Activated naive CD8-positive, alpha-beta T cell treated with anti-CD3 and anti-CD28 coated beads, Interleukin-2, amount 10 ng/mL, durations not matched to agents 7 days and 5 days (primary cell): ENCODE measurements around the gene DPYD. TPM values are rescaled to one million over a fixed set of nuclear protein-coding genes. Genes with fewer than 3 reads are reported as not detected.

ENCODE experiments used
- ATAC-seq: fragments of 150-1000 bp; cut with Tn5 transposase; one replicate; pipeline ENCODE4 v1.10.0; 2021; ENCODE audit warnings: low read depth, moderate library complexity
- POLR2A ChIA-PET: fragments of 350-600 bp; sonication (Branson Sonifier 250); formaldehyde crosslinking; loops from one replicate; lab custom pipeline; 2021; ENCODE audit warnings: antibody characterized with exemption; lab: Charles Lee
- DNase-seq: peaks from one replicate; pipeline ENCODE4 v3.0.0; 2021
- H3K27ac Mint-ChIP-seq: one replicate; pipeline ENCODE4 v1.8.0; 2022; ENCODE audit warnings: mild to moderate bottlenecking, mixed read lengths
- H3K27me3 Mint-ChIP-seq: one replicate; pipeline ENCODE4 v1.8.0; 2022; ENCODE audit warnings: mild to moderate bottlenecking, moderate library complexity, mixed read lengths
- H3K36me3 Mint-ChIP-seq: one replicate; pipeline ENCODE4 v1.8.0; 2021; ENCODE audit warnings: mild to moderate bottlenecking, mixed read lengths
- H3K4me1 Mint-ChIP-seq: one replicate; pipeline ENCODE4 v1.8.0; 2021; ENCODE audit warnings: mixed read lengths
- H3K4me3 Mint-ChIP-seq: one replicate; pipeline ENCODE4 v1.8.0; 2022; ENCODE audit warnings: mild to moderate bottlenecking, moderate library complexity, mixed read lengths
- H3K9me3 Mint-ChIP-seq: one replicate; pipeline ENCODE4 v1.8.0; 2021; ENCODE audit warnings: mixed read lengths
- total RNA-seq, 2 experiments: library from RNA; stranded (reverse); gene quantifications; one replicate each; pipeline ENCODE4 v1.2.3, GENCODE V29; 2021

The DPYD gene
- total RNA-seq, 2 experiments from 2014 or later: 42.0 to 42.3 TPM

- POLR2A ChIA-PET: no interaction called here
- DNase-seq (no peak), ATAC-seq (no peak)
- H3K27ac Mint-ChIP-seq: no peak overlapping the region
- H3K36me3 Mint-ChIP-seq: peaks cover 9% of the 10 kb centered on the region
- H3K4me1 Mint-ChIP-seq: no peaks in the 10 kb centered on the region
- H3K9me3 Mint-ChIP-seq: no peaks in the 10 kb centered on the region
- no peaks in the 10 kb centered on the region for H3K27me3 Mint-ChIP-seq
- H3K4me3 Mint-ChIP-seq: no peak overlapping the region
Observed at GRCh38 chr1:97334454-97334853, 586.4 kb downstream of the DPYD start.

GRCh38 chr1:97332716-97333115 is 588.1 kb downstream of the DPYD start:
- H3K4me3 Mint-ChIP-seq: no peak overlapping the region

GRCh38 chr1:97331165-97331564 is 589.7 kb downstream of the DPYD start:
- no peak for DNase-seq
- no peak for ATAC-seq
- Mint-ChIP-seq H3K36me3 (peaks cover 3% of the 10 kb centered on the region), H3K4me1 (no peaks in the 10 kb centered on the region), H3K4me3 (no peak overlapping the region), H3K9me3 (no peaks in the 10 kb centered on the region), H3K27ac (no peak overlapping the region), H3K27me3 (no peaks in the 10 kb centered on the region)
- POLR2A ChIA-PET: no interaction called here

More at GRCh38 chr1:97332716-97333115, 588.1 kb downstream of the DPYD start:
- DNase-seq: no peak
- no peaks in the 10 kb centered on the region for H3K4me1 Mint-ChIP-seq
- POLR2A ChIA-PET: no interaction called here
- H3K27me3 Mint-ChIP-seq: no peaks in the 10 kb centered on the region
- no peak overlapping the region for H3K27ac Mint-ChIP-seq
- H3K9me3 Mint-ChIP-seq: no peaks in the 10 kb centered on the region
- no peak for ATAC-seq
- H3K36me3 Mint-ChIP-seq: peaks cover 4% of the 10 kb centered on the region

GRCh38 chr1:97314685-97315084 is 606.1 kb downstream of the DPYD start:
- POLR2A ChIA-PET: no interaction called here
- Mint-ChIP-seq H3K27me3 (no peaks in the 10 kb centered on the region), H3K4me3 (no peak overlapping the region), H3K9me3 (peaks cover 2% of the 10 kb centered on the region), H3K36me3 (peaks cover 2% of the 10 kb centered on the region), H3K4me1 (no peaks in the 10 kb centered on the region), H3K27ac (no peak overlapping the region)
- DNase-seq (no peak), ATAC-seq (no peak)

- Mint-ChIP-seq H3K27me3 (no peaks in the 10 kb centered on the region), H3K27ac (no peak overlapping the region), H3K36me3 (peaks cover 1% of the 10 kb centered on the region), H3K4me1 (no peaks in the 10 kb centered on the region), H3K4me3 (no peak overlapping the region), H3K9me3 (no peaks in the 10 kb centered on the region)
- POLR2A ChIA-PET: no interaction called here
- no peak for DNase-seq
- ATAC-seq: no peak
Observed at GRCh38 chr1:97308131-97308530, 612.7 kb downstream of the DPYD start.

- Mint-ChIP-seq H3K27ac (no peak overlapping the region), H3K4me3 (no peak overlapping the region), H3K36me3 (peaks cover 1% of the 10 kb centered on the region), H3K4me1 (no peaks in the 10 kb centered on the region), H3K27me3 (no peaks in the 10 kb centered on the region), H3K9me3 (no peaks in the 10 kb centered on the region)
- DNase-seq (no peak), ATAC-seq (no peak)
- POLR2A ChIA-PET: no interaction called here
Observed at GRCh38 chr1:97307568-97307967, 613.3 kb downstream of the DPYD start.

- POLR2A ChIA-PET: no interaction called here
- Mint-ChIP-seq H3K27ac (no peak overlapping the region), H3K4me3 (no peak overlapping the region), H3K36me3 (peaks cover 1% of the 10 kb centered on the region), H3K4me1 (no peaks in the 10 kb centered on the region), H3K27me3 (no peaks in the 10 kb centered on the region), H3K9me3 (no peaks in the 10 kb centered on the region)
- DNase-seq: no peak
- ATAC-seq: no peak
Observed at GRCh38 chr1:97307151-97307550, 613.7 kb downstream of the DPYD start.

- DNase-seq (no peak), ATAC-seq (no peak)
- Mint-ChIP-seq H3K27me3 (no peaks in the 10 kb centered on the region), H3K9me3 (no peaks in the 10 kb centered on the region), H3K36me3 (peaks cover 1% of the 10 kb centered on the region), H3K4me1 (no peaks in the 10 kb centered on the region), H3K4me3 (no peak overlapping the region), H3K27ac (no peak overlapping the region)
- POLR2A ChIA-PET: no interaction called here
Observed at GRCh38 chr1:97306504-97306903, 614.3 kb downstream of the DPYD start.

GRCh38 chr1:97304366-97304765 is 616.5 kb downstream of the DPYD start:
- H3K4me1 Mint-ChIP-seq: no peaks in the 10 kb centered on the region
- DNase-seq (no peak), ATAC-seq (no peak)
- H3K36me3 Mint-ChIP-seq: peaks cover 1% of the 10 kb centered on the region
- POLR2A ChIA-PET: no interaction called here
- H3K9me3 Mint-ChIP-seq: no peaks in the 10 kb centered on the region
- H3K27me3 Mint-ChIP-seq: no peaks in the 10 kb centered on the region
- H3K4me3 Mint-ChIP-seq: no peak overlapping the region
- H3K27ac Mint-ChIP-seq: no peak overlapping the region

- Mint-ChIP-seq H3K4me3 (no peak overlapping the region), H3K9me3 (no peaks in the 10 kb centered on the region), H3K27ac (no peak overlapping the region), H3K27me3 (no peaks in the 10 kb centered on the region), H3K4me1 (no peaks in the 10 kb centered on the region), H3K36me3 (no peaks in the 10 kb centered on the region)
- ATAC-seq (no peak), DNase-seq (no peak)
- POLR2A ChIA-PET: no interaction called here
Observed at GRCh38 chr1:97298966-97299365, 621.9 kb downstream of the DPYD start.

GRCh38 chr1:97297611-97298010 is 623.2 kb downstream of the DPYD start:
- no peaks in the 10 kb centered on the region for H3K27me3 Mint-ChIP-seq
- POLR2A ChIA-PET: no interaction called here
- H3K36me3 Mint-ChIP-seq: peaks cover under 1% of the 10 kb centered on the region
- no peak overlapping the region for H3K4me3 Mint-ChIP-seq
- ATAC-seq (no peak), DNase-seq (no peak)
- no peak overlapping the region for H3K27ac Mint-ChIP-seq
- no peaks in the 10 kb centered on the region for H3K4me1 Mint-ChIP-seq
- H3K9me3 Mint-ChIP-seq: no peaks in the 10 kb centered on the region

- Mint-ChIP-seq H3K4me3 (no peak overlapping the region), H3K36me3 (peaks cover 9% of the 10 kb centered on the region), H3K27ac (no peak overlapping the region), H3K27me3 (no peaks in the 10 kb centered on the region), H3K9me3 (peaks cover 9% of the 10 kb centered on the region), H3K4me1 (no peaks in the 10 kb centered on the region)
- no peak for ATAC-seq
- POLR2A ChIA-PET: no interaction called here
- no peak for DNase-seq
Observed at GRCh38 chr1:97281962-97282361, 638.9 kb downstream of the DPYD start.

GRCh38 chr1:97277891-97278654 is 642.8 kb downstream of the DPYD start:
- Mint-ChIP-seq H3K27ac (no peak overlapping the region), H3K4me1 (no peaks in the 10 kb centered on the region), H3K36me3 (peaks cover 10% of the 10 kb centered on the region), H3K4me3 (no peak overlapping the region), H3K27me3 (no peaks in the 10 kb centered on the region), H3K9me3 (peaks cover 3% of the 10 kb centered on the region)
- DNase-seq (no peak), ATAC-seq (no peak)
- POLR2A ChIA-PET: no interaction called here

GRCh38 chr1:97271916-97272788 is 648.7 kb downstream of the DPYD start:
- no peaks in the 10 kb centered on the region for H3K4me1 Mint-ChIP-seq
- DNase-seq (no peak), ATAC-seq (no peak)
- H3K9me3 Mint-ChIP-seq: peaks cover 8% of the 10 kb centered on the region
- no peak overlapping the region for H3K4me3 Mint-ChIP-seq
- POLR2A ChIA-PET: no interaction called here
- H3K27me3 Mint-ChIP-seq: no peaks in the 10 kb centered on the region
- no peak overlapping the region for H3K27ac Mint-ChIP-seq
- H3K36me3 Mint-ChIP-seq: peaks cover 11% of the 10 kb centered on the region
